Neural progenitor cell (in vitro differentiated cells): ENCODE data around the gene SLC25A22.

ENCODE experiments used
- EZH2 ChIP-seq: fragments of 200-600 bp; sonication (generic); IDR thresholded peaks from 2 replicates; pipeline ENCODE4 v1.6.1; 2017; ENCODE audit warnings: antibody characterized with exemption, mild to moderate bottlenecking, moderate library complexity
- TF ChIP-seq, protein P1 (sequence below): fragments of 200-600 bp; sonication (generic); IDR thresholded peaks from 2 replicates; pipeline ENCODE4 v1.5.1; 2017; ENCODE audit warnings: antibody characterized with exemption, mild to moderate bottlenecking

DNA sequence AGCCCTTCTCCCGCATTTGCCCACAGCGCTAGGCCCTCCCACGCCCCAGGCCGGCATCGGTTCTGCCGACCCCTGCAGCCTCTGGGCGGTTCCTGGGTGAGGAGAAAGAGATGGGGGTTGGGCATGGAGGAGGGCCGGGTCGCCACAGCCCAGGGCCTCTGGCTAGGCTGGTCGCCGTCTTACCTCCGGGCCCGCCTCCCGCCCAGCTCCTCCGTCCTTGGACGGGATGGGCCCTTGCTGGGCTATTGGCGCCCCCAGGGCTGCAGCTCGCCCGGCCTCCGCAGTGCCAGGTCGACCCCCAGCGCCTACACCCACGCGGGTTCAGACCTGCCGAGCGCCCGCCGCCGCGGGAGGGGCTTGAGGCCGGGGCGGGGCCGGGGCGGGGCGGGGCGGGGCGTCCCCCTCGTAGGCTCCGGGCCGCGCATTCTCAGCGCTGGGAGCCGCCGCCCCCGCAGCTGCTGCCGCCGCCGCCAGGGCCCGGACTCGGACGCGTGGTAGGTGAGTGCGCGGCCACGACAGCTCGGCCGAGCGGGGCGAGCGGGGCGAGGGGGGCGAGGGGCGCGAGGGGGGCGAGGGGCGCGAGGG lies 34.5 kb upstream of the SLC25A22 start, which contains the start of gene CD151:
- TF ChIP-seq, protein P1, sequence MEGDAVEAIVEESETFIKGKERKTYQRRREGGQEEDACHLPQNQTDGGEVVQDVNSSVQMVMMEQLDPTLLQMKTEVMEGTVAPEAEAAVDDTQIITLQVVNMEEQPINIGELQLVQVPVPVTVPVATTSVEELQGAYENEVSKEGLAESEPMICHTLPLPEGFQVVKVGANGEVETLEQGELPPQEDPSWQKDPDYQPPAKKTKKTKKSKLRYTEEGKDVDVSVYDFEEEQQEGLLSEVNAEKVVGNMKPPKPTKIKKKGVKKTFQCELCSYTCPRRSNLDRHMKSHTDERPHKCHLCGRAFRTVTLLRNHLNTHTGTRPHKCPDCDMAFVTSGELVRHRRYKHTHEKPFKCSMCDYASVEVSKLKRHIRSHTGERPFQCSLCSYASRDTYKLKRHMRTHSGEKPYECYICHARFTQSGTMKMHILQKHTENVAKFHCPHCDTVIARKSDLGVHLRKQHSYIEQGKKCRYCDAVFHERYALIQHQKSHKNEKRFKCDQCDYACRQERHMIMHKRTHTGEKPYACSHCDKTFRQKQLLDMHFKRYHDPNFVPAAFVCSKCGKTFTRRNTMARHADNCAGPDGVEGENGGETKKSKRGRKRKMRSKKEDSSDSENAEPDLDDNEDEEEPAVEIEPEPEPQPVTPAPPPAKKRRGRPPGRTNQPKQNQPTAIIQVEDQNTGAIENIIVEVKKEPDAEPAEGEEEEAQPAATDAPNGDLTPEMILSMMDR = no peak
- no peak for TF ChIP-seq EZH2
